ENCODE measurements around the gene MISFA. TPM values are rescaled to one million over a fixed set of nuclear protein-coding genes. Genes with fewer than 3 reads are reported as not detected.
"Not testable (repeated sequence)": the region's sequence is repeated elsewhere in the genome, so short reads cannot be mapped to it uniquely, and the experiment has no call there.

MISFA gene
- total RNA-seq: 1 to 10 TPM in 1 of 2 donors, under 1 TPM in 1; 0.99 to 1.9 TPM
- total RNA-seq: 0 to 1.6 reads per million in 2 donors

DNA sequence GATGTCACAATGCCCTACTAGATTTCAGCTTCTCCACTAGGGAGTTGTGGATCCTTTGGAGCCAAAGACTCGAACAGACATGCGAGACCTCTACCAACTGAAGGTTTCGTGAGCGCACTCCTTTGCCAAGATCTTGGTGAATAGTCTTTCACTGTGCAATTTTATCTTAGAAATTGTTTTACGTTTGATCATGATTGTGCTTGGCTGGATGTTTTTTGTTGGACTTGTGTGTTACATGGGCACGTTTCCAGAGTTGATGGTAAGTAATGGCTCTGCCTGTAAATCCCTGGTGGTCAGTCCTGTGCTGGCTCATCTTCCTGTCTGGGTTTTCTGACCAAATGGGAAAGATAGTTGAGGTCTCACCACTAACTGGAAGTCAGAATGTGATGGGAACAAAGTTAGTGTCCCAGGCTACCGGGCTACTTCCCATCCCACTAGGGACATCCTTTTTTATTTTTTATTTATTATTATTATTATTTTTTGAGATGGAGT lies at the start of gene MISFA:
Gene MISFA, plus strand, starts transcription at position 51 of the 492 bp plus-strand sequence. Its CDS starts 140 bp downstream, at position 191.
- ATAC-seq (no peak), DNase-seq (no peak)
- no peaks in the 10 kb centered on the region for H3K27me3 Mint-ChIP-seq
- no peaks in the 10 kb centered on the region for H3K36me3 Mint-ChIP-seq (ENCODE audit: low read depth)
- H3K4me1 Mint-ChIP-seq: no peaks in the 10 kb centered on the region
- H3K4me3 Mint-ChIP-seq: no peak within 1 kb of the TSS
- no peaks in the 10 kb centered on the region for H3K9me3 ChIP-seq (ENCODE audit: control insufficient read depth, low read length, poor library complexity, severe bottlenecking)
- H3K27ac Mint-ChIP-seq: peak within 1 kb of the TSS; percentile 68

- H3K4me3 Mint-ChIP-seq: no peak overlapping the region
- H3K27ac Mint-ChIP-seq: peak overlapping the region; percentile 65
- no peaks in the 10 kb centered on the region for H3K36me3 Mint-ChIP-seq (ENCODE audit: low read depth)
- H3K4me1 Mint-ChIP-seq: peaks cover 1% of the 10 kb centered on the region
- no peaks in the 10 kb centered on the region for H3K27me3 Mint-ChIP-seq
- H3K9me3 ChIP-seq (ENCODE audit: control insufficient read depth, low read length, poor library complexity, severe bottlenecking): no peaks in the 10 kb centered on the region
- DNase-seq (no peak), ATAC-seq (no peak)
Measured at GRCh38 chr11:18563090-18563730, 36.4 kb upstream of the MISFA start.

DNA sequence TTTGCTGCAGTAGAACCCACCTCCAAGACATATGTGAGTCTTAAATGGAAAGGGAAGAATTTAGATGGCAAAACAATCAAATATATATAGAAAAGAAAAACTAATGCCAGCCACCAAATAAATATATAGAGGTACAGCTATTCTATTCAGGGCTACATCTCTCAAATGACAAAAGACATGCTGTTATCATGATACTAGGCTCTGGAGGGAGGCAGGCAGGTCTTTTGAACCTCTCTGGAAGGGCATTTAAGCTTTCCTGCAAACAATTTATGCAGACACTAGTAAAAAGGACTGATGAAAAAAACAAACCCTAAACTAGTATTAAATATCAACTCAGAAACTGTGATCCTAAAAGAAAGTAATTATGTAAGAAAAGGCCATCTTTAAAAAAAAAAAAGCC lies 35.4 kb upstream of the MISFA start:
- no peaks in the 10 kb centered on the region for H3K27me3 Mint-ChIP-seq
- no peak overlapping the region for H3K27ac Mint-ChIP-seq
- ATAC-seq: no peak

DNA sequence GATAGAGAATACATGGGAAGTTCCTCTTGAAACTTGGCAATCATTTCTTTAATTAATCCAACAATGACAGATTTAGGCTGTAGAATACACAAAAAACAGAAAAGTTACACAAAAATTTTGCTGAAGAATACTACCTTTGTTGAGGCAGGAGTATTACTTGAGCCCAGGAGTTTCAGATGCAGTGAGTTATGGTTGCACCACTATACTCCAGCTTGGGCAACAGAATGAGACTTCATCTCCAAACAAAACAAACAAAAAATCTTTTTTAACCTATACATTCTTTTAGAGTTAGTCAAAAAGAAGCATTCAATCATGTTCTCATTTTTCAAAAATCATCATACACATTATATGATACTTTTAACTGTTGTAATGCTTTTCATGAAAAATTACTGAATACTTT lies 33.2 kb upstream of the MISFA start:
- H3K27ac Mint-ChIP-seq: no peak overlapping the region
- ATAC-seq: no peak
- H3K4me1 Mint-ChIP-seq: peaks cover 3% of the 10 kb centered on the region
- no peaks in the 10 kb centered on the region for H3K9me3 ChIP-seq (ENCODE audit: control insufficient read depth, low read length, poor library complexity, severe bottlenecking)
- peaks cover 2% of the 10 kb centered on the region for H3K36me3 Mint-ChIP-seq (ENCODE audit: low read depth)
- DNase-seq: no peak
- H3K4me3 Mint-ChIP-seq: no peak overlapping the region
- no peaks in the 10 kb centered on the region for H3K27me3 Mint-ChIP-seq

More for the DNA sequence above, 35.4 kb upstream of the MISFA start:
- H3K9me3 ChIP-seq (ENCODE audit: control insufficient read depth, low read length, poor library complexity, severe bottlenecking): no peaks in the 10 kb centered on the region
- Mint-ChIP-seq H3K4me1 (peaks cover 2% of the 10 kb centered on the region), H3K4me3 (no peak overlapping the region), H3K36me3 (ENCODE audit: low read depth) (no peaks in the 10 kb centered on the region)
- no peak for DNase-seq

DNA sequence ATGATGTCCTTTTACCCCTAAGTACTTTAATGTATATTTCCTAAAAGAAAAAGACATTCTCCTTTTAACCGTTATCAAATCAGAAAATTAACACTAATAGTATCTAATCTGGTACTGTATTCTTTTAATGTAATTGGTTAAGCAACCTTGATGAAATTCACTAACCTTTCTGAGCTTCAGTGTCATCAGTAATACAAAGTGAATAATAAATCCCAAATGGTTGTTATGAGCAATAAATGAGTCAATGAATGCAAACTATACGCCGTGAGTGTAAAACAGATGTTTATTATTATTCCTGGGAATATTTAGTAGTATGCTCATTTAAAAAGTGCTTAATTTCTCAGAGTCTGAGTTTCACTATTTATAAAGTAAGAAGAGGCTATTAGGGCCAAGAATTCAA lies 32.5 kb upstream of the MISFA start:
- Mint-ChIP-seq H3K27ac (peak overlapping the region; percentile 54), H3K4me1 (peaks cover 6% of the 10 kb centered on the region), H3K27me3 (no peaks in the 10 kb centered on the region), H3K4me3 (no peak overlapping the region), H3K36me3 (ENCODE audit: low read depth) (peaks cover 3% of the 10 kb centered on the region)
- H3K9me3 ChIP-seq (ENCODE audit: control insufficient read depth, low read length, poor library complexity, severe bottlenecking): no peaks in the 10 kb centered on the region
- no peak for DNase-seq
- ATAC-seq: no peak

DNA sequence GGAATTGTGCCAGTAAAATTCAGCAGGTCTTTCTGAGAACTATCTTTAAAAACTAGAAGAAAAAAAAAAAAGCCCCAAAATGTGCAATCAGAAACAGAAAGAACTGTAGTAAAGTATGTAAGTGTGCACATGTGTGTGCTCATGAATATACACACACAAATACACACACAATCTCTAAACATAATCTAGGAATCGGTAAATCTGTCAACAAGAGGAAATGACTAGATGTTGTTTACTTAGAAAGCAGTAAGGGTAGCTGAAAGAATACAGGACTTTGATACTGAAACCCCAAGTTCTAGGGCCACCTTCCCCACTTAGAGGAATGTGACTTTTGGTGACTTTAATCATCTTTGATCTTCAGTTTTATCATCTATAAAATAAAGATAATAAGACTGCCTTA lies 24.2 kb upstream of the MISFA start:
- ATAC-seq (no peak), DNase-seq (no peak)
- no peaks in the 10 kb centered on the region for H3K27me3 Mint-ChIP-seq
- peaks cover 13% of the 10 kb centered on the region for H3K4me1 Mint-ChIP-seq
- no peaks in the 10 kb centered on the region for H3K9me3 ChIP-seq (ENCODE audit: control insufficient read depth, low read length, poor library complexity, severe bottlenecking)
- no peak overlapping the region for H3K4me3 Mint-ChIP-seq
- H3K36me3 Mint-ChIP-seq (ENCODE audit: low read depth): peaks cover 8% of the 10 kb centered on the region
- H3K27ac Mint-ChIP-seq: peak overlapping the region; percentile 68

DNA sequence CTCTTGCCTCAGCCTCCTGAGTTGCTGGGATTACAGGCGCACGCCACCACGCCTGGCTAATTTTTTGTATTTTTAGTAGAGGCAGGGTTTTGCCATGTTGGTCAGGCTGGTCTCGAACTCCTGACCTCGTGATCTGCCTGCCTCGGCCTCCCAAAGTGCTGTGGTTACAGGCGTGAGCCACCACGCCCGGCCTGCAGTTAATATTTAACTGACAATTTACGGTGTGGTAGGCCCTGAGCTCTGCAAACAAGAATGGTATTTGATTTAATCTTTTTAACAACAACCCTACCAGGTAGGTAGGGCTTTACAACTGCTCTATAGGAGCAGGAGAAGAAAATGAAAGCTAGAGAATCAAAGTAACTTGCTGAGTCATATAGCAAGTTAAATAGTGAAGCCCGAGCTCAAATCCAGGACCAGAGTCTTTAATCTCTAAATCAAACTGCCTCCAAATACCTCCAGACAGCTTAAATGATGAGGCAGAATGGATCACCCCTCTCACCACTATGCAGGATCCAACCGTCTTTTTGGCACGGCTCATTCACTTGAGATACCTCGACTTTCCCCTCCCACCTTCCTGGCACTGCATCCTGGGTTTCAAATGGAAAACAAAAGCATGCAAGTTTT lies 20.5 kb upstream of the MISFA start:
- ATAC-seq (peak; percentile 83), DNase-seq (no peak)
- Mint-ChIP-seq H3K36me3 (ENCODE audit: low read depth) (no peaks in the 10 kb centered on the region), H3K27me3 (no peaks in the 10 kb centered on the region), H3K4me3 (peak overlapping the region; percentile 78), H3K27ac (peak overlapping the region; percentile 87), H3K4me1 (peaks cover 13% of the 10 kb centered on the region)
- no peaks in the 10 kb centered on the region for H3K9me3 ChIP-seq (ENCODE audit: control insufficient read depth, low read length, poor library complexity, severe bottlenecking)

- Mint-ChIP-seq H3K36me3 (ENCODE audit: low read depth) (no peaks in the 10 kb centered on the region), H3K27ac (peak overlapping the region; percentile 93), H3K27me3 (no peaks in the 10 kb centered on the region), H3K4me3 (no peak overlapping the region), H3K4me1 (peaks cover 16% of the 10 kb centered on the region)
- ATAC-seq (no peak), DNase-seq (no peak)
- no peaks in the 10 kb centered on the region for H3K9me3 ChIP-seq (ENCODE audit: control insufficient read depth, low read length, poor library complexity, severe bottlenecking)
Measured at GRCh38 chr11:18580113-18580766, 19.3 kb upstream of the MISFA start.

- no peaks in the 10 kb centered on the region for H3K9me3 ChIP-seq (ENCODE audit: control insufficient read depth, low read length, poor library complexity, severe bottlenecking)
- no peak overlapping the region for H3K4me3 Mint-ChIP-seq
- no peak for DNase-seq
- H3K27ac Mint-ChIP-seq: peak overlapping the region; percentile 93
- H3K4me1 Mint-ChIP-seq: peaks cover 17% of the 10 kb centered on the region
- no peak for ATAC-seq
- no peaks in the 10 kb centered on the region for H3K36me3 Mint-ChIP-seq (ENCODE audit: low read depth)
- H3K27me3 Mint-ChIP-seq: no peaks in the 10 kb centered on the region
Measured at GRCh38 chr11:18581825-18582224, 17.8 kb upstream of the MISFA start.

DNA sequence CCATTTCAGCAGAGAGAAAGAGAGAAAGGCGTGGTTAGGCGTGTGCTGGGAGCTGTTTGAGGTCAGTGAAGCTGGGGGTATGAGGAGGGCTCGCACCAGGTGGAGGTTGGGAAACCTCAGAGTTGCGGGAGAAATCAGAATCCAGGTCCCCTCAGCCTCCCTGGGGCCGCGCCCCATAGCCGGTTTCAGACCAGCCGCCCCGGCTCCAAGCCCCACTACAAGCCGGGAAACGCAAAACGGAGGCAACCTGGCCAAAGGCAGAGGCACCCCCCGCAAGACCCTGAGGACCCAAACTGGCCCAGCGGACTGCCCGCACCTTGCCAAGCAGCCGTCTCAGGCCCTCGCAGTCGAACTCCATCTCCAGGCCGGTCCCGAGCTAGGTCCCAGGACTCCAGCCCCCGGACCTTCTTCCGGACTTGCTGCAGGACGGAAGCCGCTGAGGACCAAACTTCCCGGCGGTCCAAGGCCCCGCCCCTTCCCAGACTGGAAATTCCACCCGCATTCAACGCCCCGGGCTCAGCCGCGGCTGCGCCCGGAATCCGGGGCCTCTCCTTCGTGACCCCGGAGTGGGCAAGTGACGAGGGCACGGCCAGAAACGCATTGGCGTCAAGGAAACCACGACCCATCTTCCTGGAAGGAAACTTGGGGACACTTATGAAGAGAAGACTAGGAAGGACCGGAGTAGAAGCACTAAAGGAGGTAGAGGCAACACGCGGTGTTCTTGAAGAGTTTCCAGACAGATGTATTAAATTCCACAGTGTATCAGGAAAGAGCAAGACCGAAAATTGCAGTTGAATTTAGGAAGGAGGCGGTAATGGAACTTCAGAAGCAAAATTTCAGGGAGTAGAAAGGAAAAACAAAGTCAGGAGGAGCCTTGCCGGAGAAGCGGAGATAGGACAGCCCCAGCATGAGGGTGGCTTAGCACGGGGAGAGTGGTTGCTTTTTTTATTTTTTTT lies 11.0 kb upstream of the MISFA start, which contains the start of gene UEVLD:
Gene UEVLD, minus strand, starts transcription at position 438 of the 956 bp plus-strand sequence. Its CDS starts 80 bp downstream, at position 358.
- Mint-ChIP-seq H3K4me3 (no peak within 1 kb of the TSS), H3K4me1 (peaks cover 11% of the 10 kb centered on the region), H3K27me3 (no peaks in the 10 kb centered on the region), H3K36me3 (ENCODE audit: low read depth) (no peaks in the 10 kb centered on the region), H3K27ac (no peak within 1 kb of the TSS)
- ATAC-seq: peak; percentile 45
- DNase-seq: peak; percentile 39 to 66 (median 61)
- no peaks in the 10 kb centered on the region for H3K9me3 ChIP-seq (ENCODE audit: control insufficient read depth, low read length, poor library complexity, severe bottlenecking)

GRCh38 chr11:18590571-18590970 lies 9.0 kb upstream of the MISFA start:
- H3K27ac Mint-ChIP-seq: no peak overlapping the region
- no peak overlapping the region for H3K4me3 Mint-ChIP-seq
- no peaks in the 10 kb centered on the region for H3K36me3 Mint-ChIP-seq (ENCODE audit: low read depth)
- peaks cover 6% of the 10 kb centered on the region for H3K4me1 Mint-ChIP-seq
- ATAC-seq: no peak
- DNase-seq: no peak
- no peaks in the 10 kb centered on the region for H3K27me3 Mint-ChIP-seq
- no peaks in the 10 kb centered on the region for H3K9me3 ChIP-seq (ENCODE audit: control insufficient read depth, low read length, poor library complexity, severe bottlenecking)

DNA sequence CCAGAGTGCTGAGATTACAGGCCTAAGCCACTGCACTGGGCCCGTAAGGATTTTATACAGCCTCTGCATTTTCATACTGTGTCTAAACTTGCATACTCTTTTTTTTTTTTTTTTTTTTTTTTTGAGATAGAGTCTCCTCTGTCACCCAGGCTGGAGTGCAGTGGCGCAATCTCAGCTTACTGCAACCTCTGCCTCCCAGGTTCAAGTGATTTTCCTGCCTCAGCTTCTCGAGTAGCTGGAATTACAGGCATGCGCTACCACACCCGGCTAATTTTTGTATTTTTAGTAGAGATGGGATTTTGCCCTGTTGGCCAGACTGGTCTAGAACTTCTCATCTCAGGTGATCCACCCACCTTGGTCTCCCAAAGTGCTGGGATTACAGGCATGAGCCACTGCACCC lies 5.5 kb upstream of the MISFA start:
- not testable (repeated sequence) for H3K4me3 Mint-ChIP-seq; H3K27ac Mint-ChIP-seq; H3K27me3 Mint-ChIP-seq; DNase-seq; H3K36me3 Mint-ChIP-seq (ENCODE audit: low read depth); H3K9me3 ChIP-seq (ENCODE audit: control insufficient read depth, low read length, poor library complexity, severe bottlenecking); ATAC-seq; H3K4me1 Mint-ChIP-seq

Data from T-helper 17 cell (primary cell).